GM03348 (cell line): ENCODE data around the gene NISCH.

Source experiments
- DNase-seq: peaks from one replicate; pipeline ENCODE4 v3.0.0; 2012; ENCODE audit warnings: low spot score

NISCH gene

GRCh38 chr3:52539010-52539653, 83.7 kb downstream of the NISCH start:
- no peak for DNase-seq

- no peak for DNase-seq
These were observed 85.6 kb downstream of the NISCH start for GRCh38 chr3:52541050-52541449.
